ENCODE data around the gene ETV3.

The ETV3 gene

GRCh38 chr1:157137408-157138219, 581 bp downstream of the ETV3 start:
- DNase-seq: no peak

DNA sequence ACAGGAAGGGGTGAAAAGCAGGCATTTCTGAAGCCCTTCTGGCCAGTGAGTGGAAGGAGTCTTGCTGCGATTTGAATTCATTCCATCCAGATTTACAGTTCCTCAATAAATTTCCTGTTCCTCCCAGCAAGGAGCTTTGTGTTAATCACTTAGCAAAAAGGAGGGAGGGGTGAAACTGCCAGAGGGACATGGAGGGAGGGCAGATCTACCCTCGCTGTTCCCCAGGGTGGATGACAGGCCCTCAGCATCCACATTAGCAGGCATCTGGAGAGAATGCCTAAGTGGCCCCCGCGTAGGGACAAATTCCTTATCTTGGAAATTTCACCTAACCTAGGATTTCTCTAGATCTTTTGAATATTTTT, 1.2 kb downstream of the ETV3 start:
- no peak for DNase-seq

DNA sequence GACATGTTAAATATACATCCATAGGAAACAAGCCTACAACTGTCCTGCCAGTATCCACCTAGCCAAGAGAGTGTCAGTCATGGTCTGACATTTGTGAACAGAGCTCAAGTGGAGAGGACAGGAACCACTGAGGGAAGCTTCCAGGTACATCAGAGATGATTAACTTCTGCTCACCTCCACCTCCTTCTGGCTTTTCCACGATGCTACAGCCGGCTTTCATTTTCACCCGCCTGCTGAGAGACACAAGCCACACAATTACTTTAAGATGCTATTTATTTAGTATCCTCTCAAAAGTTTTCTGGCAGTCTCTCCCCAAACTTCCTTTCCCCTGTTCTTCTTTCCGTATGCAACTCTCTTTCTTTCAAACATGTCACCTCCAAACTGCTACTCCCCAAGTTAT, 2.1 kb downstream of the ETV3 start:
- DNase-seq: no peak

GRCh38 chr1:157135646-157136045, 2.5 kb downstream of the ETV3 start:
- DNase-seq: no peak

- DNase-seq: no peak
Measured at GRCh38 chr1:157135070-157135469, 3.1 kb downstream of the ETV3 start.

DNA sequence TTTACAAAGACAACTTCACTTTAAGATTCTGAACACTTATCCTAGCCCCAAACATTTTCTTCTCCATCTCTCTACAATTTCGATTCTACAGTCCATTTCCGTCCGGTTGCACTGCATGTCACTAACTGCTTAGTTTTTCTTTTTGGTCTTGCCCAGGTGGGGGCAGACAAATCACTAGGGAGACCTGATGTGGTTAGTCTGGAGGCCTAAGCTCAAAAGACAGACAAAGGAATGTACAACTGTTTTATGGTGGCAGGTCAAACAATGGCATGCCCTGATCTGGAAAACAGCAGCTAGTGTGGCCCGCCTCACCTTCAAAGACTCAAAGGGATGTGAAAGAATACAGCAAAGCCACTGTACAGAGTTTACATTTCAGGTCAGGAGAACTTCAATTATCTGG, 3.8 kb downstream of the ETV3 start:
- DNase-seq: no peak

- no peak for DNase-seq
Measured at GRCh38 chr1:157133426-157133825, 4.8 kb downstream of the ETV3 start.

- no peak for DNase-seq
Measured at GRCh38 chr1:157132616-157133167, 5.5 kb downstream of the ETV3 start.

GRCh38 chr1:157132111-157132510, 6.1 kb downstream of the ETV3 start:
- no peak for DNase-seq

- no peak for DNase-seq
Measured at GRCh38 chr1:157131281-157131680, 6.9 kb downstream of the ETV3 start.

GRCh38 chr1:157124855-157125254, 13.3 kb downstream of the ETV3 start:
- DNase-seq: no peak

- DNase-seq: no peak
Measured at GRCh38 chr1:157119448-157119847, 18.7 kb downstream of the ETV3 start.

DNA sequence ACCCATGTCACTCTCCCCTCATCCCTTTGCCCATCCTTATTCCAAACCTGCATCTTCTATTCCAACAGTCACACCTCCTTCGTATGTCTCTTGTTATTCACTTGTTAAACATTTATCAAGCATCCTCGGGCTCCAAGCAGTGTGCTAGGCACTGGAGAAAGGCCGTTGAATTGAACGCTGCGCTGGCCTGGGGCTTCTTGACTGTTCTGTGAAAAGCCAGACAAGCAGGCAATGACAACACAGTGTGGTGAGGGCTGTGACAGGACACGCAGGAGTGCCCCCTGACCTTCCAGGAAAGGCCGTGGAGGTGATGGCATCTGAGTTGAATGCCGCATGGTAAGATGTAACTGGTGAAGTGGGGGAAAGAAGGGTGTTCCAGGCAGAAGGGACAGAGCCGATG, 19.2 kb downstream of the ETV3 start:
- no peak for DNase-seq

- no peak for DNase-seq
Measured at GRCh38 chr1:157117527-157118057, 20.6 kb downstream of the ETV3 start.

DNA sequence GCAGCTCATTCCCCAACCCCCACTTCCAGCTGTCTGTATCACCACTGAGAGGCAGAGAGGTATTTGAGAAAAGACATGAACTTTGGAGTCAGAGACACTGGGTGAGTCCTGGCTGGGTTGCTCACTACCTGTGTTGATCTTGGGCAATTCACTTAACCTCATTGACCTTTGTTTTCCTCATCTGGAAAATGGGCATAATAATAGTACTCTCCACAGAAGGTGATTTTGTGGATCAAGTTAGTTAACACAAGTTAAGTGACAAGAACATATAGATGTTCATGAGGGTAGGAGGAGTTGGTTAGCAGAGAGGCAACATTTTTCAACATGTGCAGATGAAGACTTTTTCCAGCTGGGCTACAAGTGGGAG, 21.5 kb downstream of the ETV3 start:
- DNase-seq: no peak

DNA sequence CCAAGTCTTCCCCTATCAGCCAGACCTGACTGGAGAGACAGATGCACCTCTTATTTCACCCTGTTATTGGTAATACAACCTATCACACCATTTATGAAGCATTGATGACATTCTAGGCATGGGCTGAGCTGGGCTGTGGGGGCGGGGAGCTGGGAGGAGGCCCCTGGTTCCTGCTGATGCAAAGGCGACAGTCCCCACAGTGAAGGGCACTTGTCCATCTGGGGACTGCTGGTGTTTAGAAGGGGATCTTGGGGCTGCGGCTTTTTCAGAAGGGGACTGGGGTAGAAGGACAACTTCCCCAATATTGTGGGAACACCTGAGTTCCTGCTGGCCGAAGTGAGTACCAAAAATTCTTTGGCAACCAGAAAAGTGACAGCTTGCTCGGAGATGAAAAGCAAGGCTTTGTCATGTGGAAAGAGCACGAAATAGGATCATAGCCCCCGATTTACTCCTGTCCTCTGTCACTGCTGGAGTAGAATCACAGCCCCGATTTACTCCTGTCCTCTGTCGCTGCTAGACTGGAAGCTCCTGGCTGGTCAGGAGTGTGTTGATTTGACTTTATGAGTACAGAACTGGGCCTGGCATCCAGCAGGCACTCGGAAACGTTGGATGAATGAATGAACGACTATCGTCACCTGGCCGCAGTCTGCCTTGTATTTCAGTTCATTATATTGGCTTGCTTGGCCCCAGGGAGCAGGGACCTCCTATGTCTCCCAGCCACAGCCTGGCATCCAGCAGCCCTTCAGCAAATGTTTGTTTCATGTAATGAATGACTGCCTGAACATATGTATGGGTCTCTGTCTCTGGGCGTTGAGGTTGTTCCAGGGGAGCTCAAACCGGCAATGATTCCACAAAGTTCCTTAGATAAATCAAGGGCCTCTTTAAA, 22.1 kb downstream of the ETV3 start:
- DNase-seq: no peak

DNA sequence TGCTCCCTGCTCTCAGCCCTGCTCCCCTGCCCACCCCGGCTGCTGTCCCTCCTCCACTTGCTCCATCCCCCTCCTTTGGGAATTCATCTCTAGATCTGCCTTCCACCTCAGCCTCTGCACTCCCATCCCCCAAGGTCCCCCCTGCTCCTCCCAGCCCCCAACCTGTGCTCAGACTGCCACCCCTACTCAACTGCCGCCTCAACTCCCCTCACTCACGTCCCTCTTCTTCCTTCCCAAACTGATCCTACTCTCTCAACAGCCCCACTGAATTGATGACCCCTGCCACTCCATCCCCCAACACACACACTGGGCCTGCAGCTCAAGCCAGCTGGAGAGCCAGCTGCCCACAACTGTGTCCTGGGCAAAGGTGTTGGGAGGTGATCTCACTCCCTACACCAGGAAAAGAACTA, 22.8 kb downstream of the ETV3 start:
- no peak for DNase-seq

- DNase-seq: no peak
Measured at GRCh38 chr1:157114183-157115121, 23.7 kb downstream of the ETV3 start.

DNA sequence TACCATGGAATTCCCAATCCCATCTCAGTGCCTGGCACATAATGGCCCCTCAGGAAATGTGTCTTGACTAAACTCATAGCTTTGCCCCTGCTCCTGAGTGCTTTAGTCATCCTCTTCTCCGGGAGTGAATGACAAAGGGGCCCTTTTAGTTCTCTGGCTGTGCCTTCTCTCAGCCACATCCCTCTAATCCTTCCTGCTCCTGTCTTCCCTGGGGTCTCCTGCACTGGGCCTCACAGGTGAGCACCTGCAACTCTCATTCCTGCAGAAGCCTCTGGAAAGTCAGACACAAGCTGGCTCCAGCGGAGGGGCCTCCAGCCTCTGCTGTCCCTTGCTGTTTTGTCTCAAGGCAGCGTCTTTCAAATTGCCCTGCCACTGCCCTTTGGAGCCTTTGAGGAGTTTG, 24.6 kb downstream of the ETV3 start:
- DNase-seq: no peak

GRCh38 chr1:157113106-157113505, 25.1 kb downstream of the ETV3 start:
- DNase-seq: no peak

GRCh38 chr1:157112186-157112867, 25.9 kb downstream of the ETV3 start:
- no peak for DNase-seq
